LNCaP clone FGC (cell line): ENCODE measurements around the gene STK17A.

ENCODE experiments used
- DNase-seq: peaks from one replicate; pipeline ENCODE4 v3.0.0-alpha.2; 2011; ENCODE audit warnings: low read depth
- H3K4me3 ChIP-seq: 2 replicates; pipeline ENCODE4 v1.5.1; 2011; ENCODE audit warnings: mild to moderate bottlenecking, low read depth, low read length, control low read depth
- TF ChIP-seq, protein P1 (sequence below): IDR thresholded peaks from 2 replicates; pipeline ENCODE4 v1.5.1; 2012; ENCODE audit warnings: mild to moderate bottlenecking; ENCODE audit not compliant: control insufficient read depth, insufficient read depth; ENCODE audit errors: extremely low read depth

The STK17A gene

DNA sequence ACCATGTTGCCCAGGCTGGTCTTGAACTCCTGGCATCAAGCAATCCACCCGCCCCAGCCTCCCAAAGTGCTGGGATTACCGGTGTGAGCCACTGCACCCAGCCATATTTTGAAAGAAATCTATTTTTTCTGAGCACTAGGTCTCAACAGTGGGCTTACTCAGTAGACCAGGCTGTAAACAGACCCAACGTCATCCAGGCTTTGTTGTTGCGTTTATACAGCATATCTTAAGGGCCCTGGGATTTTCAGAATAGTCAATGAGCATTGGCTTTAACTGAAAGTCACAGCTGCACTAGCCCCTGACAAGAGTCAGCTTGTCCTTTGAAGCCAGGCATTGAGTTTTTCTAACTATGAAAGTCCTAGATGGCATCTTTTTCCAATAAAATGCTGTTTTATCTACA, 49.8 kb downstream of the STK17A start:
- no peak for DNase-seq
- TF ChIP-seq, protein P1, sequence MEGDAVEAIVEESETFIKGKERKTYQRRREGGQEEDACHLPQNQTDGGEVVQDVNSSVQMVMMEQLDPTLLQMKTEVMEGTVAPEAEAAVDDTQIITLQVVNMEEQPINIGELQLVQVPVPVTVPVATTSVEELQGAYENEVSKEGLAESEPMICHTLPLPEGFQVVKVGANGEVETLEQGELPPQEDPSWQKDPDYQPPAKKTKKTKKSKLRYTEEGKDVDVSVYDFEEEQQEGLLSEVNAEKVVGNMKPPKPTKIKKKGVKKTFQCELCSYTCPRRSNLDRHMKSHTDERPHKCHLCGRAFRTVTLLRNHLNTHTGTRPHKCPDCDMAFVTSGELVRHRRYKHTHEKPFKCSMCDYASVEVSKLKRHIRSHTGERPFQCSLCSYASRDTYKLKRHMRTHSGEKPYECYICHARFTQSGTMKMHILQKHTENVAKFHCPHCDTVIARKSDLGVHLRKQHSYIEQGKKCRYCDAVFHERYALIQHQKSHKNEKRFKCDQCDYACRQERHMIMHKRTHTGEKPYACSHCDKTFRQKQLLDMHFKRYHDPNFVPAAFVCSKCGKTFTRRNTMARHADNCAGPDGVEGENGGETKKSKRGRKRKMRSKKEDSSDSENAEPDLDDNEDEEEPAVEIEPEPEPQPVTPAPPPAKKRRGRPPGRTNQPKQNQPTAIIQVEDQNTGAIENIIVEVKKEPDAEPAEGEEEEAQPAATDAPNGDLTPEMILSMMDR = no peak
- no peak overlapping the region for H3K4me3 ChIP-seq

DNA sequence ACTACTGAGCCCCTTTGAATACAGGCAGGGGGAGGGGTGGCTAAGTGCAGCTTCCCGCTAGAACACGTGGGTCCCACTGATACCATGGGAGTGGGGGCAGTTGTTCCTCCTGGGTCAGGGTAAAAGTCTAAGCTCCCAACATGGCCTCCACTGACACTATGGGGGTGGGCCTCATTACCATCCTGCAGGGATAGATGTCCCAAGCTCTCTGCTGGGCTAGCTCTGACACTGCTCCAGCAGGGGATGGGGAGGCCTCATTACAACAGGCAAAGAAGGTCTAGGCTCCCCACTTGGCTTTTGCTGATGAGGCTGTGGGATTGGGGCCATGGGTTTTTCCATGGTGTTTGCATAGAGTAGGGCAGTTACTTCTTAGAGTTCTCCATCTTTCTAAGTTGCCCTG, 51.5 kb downstream of the STK17A start:
- H3K4me3 ChIP-seq = no peak overlapping the region
- no peak for DNase-seq
- TF ChIP-seq, protein P1 = no peak

DNA sequence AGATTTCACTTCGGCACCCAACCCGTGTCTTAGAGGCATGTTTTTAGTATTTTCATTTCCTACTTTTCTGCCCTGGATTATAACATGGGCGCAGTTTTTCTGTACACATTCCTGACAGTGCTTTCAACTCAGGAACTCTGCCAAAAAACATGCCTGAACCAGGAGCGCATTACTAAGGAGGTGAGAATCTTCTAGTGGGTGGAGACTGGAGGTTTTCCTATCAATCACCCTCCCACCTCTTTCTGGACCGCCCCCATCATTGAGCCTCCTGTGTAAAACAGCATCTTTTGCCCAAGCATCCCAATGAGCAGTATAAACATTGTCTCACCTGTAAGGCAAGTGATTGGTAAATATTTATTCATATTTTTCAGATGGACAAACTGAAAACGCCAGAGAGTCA, 53.2 kb downstream of the STK17A start:
- peak; percentile 58 for DNase-seq
- TF ChIP-seq, protein P1 = no peak
- no peak overlapping the region for H3K4me3 ChIP-seq

DNA sequence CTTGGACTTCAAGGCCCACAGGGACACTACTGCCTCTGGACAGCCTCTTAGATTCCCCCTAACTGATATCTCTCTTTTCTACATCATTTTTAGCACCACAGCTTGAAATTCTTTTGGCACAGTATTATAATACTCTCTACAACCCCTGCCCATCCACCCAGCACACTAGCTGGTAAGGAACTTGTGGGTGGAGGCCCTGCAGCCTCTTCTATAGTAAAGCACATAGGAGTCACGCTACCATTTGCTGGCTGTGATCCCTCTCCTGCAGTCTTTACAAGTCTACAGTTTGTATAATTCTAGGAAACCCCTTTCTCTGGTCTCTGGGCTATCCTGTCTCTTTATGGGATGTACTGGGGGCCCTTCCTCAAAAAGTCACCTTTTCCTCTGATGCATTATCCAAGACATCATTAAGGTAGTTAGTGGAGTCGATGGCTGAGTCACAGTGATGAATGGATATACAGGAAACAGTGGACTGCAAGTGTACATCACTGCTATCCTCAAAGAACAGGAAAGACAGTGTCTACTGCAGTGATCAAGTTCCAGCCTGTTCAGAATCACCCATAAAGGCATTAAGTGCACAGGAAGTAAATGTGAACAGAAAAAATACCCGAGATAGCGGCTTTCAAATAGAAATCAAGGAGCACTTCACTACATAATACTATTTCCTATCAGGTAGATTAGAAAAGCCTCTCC, 54.4 kb downstream of the STK17A start:
- no peak overlapping the region for H3K4me3 ChIP-seq
- TF ChIP-seq, protein P1 = no peak
- no peak for DNase-seq

DNA sequence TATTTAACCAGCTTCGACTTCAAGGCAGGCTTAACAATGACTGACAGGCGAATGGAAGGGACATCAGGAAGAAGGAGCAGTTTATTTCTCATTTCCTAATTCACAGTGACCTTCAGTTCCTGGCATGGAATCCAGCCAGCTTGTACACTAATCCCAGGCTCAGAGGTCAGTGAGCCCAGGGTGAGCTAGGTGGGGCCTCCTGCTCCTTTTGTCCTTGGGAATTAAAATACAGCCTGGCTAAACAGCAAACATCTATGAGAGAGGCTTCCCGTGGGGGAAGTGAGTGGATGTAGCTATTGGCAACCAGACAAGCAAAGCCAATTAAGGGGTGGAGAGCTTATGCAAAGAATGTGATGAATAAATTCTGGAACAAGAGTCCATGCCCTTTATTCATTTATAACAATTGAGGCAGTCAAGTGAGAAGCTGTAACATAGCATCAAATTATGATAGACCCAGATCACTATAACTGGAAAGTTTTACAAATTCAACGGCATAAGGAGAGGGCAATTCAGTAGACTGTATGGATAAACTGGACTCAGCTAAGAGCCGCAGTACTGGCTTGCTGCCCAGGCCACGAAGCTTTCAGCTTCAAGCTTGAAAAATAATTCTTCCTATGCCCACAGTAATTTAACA, 57.1 kb downstream of the STK17A start:
- TF ChIP-seq, protein P1 = no peak
- no peak for DNase-seq
- H3K4me3 ChIP-seq = no peak overlapping the region

DNA sequence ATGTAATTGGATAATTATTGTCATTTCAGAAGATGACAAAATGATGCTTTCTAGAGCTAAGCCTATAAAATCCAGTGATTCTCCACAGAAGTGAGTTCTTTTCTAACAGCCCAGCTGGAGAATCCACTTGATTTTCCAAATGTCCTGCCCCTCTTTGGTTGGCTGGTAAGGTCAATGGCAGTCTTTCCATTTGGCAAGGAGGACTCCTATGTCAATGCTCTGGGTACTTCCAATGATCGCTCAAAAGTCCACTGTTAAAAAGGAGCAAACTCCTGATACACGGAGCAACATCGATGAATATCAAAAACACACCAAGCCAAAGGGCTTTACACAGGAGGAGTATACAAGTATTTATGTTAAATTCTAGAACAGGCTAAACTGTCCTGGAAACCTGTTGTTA, 57.8 kb downstream of the STK17A start:
- no peak overlapping the region for H3K4me3 ChIP-seq
- TF ChIP-seq, protein P1 = no peak

DNA sequence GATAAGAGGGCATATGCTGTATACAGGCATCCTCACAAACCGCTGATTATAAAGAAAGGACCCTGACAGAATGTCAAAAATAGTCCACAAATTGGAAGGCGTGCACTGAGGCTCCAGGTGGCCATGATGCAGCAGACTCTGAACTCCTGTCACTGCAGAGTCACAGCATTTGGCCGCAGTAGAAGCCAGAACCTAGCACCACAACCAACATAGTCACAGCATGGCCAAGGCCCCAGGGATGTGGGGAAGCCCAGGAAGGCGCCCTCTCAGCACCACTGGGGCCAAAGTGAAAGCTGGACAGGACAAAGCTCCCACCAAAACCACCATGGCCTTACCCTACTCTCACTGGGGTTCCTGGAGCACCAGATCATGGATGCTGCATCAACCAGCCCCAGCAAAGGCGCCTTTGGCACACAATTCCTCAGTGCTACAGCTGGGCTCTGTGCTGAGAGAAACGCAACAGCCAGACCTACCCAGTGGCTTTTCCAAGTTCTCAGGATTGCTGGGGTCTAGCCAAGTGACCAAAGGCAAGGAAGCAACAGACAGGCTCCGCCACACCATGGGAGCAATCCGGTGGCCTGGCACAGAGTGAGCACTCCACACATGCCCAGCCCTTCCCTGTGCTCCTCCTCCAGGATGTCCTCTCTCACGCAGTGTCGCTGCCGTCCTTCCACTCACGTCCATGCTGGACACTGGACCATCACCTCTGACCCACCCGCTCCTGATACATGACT, 60.2 kb downstream of the STK17A start:
- no peak for DNase-seq

More for the DNA sequence above, 57.8 kb downstream of the STK17A start:
- DNase-seq = no peak

More for the DNA sequence above, 60.2 kb downstream of the STK17A start:
- TF ChIP-seq, protein P1 = no peak
- no peak overlapping the region for H3K4me3 ChIP-seq
